Activated effector memory CD4-positive, alpha-beta T cell treated with Interleukin-2 at 50 U/mL for 16 hours (primary cell): ENCODE data around the gene MRPL33.

Experiments used
- DNase-seq: peaks from one replicate; pipeline ENCODE4 v3.0.0-alpha.2; 2020

MRPL33 gene

GRCh38 chr2:27779417-27780055 is 8.0 kb downstream of the MRPL33 start:
- DNase-seq, result no peak

DNA sequence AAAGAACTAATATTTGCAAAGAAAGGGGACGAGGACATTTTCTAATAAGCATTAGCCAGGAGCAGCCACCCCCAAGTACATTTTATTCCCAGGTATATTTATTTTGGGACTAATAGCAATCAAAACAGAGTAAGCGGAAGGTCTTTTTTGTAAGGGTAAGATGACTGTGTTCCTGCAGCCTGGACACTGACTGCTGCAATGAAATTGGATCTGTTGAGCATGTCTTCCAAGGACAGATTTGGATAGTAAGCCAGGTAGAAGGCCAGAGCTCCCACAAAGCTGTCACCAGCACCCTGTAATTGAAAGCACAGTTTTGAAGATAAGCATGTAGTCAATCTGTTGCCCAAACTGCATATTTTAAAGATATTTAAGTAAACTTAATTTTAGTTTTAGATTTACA is 10.0 kb downstream of the MRPL33 start:
- no peak for DNase-seq

- no peak for DNase-seq
These were observed 11.2 kb downstream of the MRPL33 start for GRCh38 chr2:27782701-27783100.

GRCh38 chr2:27790796-27791195 is 19.3 kb downstream of the MRPL33 start:
- no peak for DNase-seq

- no peak for DNase-seq
These were observed 21.2 kb downstream of the MRPL33 start for GRCh38 chr2:27792759-27793158.

- DNase-seq, result no peak
These were observed 23.7 kb downstream of the MRPL33 start for GRCh38 chr2:27795093-27795834.

GRCh38 chr2:27795868-27796277 is 24.4 kb downstream of the MRPL33 start:
- no peak for DNase-seq

- DNase-seq, result no peak
These were observed 25.6 kb downstream of the MRPL33 start for GRCh38 chr2:27796791-27797765.

- no peak for DNase-seq
These were observed 26.3 kb downstream of the MRPL33 start for GRCh38 chr2:27797841-27798240.

DNA sequence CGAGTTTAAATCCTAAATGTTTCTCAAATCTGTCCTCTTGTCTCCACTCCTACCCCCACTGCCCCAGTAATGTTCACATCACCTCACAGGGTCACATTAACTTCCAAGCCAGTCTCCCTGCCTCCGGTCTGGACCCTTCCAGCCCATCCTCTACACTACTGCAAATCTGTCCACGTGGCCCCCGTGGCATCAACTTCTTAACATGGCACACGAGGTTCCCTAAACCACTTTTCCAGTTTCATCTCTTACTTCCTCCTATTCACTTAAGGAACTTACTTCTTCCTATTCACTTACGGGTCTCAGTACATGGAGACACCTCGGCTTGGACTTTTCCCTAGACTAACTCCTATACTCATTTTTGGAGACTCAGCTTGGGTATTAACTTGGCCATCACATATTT is 27.0 kb downstream of the MRPL33 start:
- DNase-seq, result no peak

- DNase-seq, result no peak
These were observed 27.6 kb downstream of the MRPL33 start for GRCh38 chr2:27798948-27799645.

GRCh38 chr2:27799646-27800010 is 28.1 kb downstream of the MRPL33 start:
- DNase-seq, result no peak

GRCh38 chr2:27800856-27801255 is 29.3 kb downstream of the MRPL33 start:
- DNase-seq, result no peak

DNA sequence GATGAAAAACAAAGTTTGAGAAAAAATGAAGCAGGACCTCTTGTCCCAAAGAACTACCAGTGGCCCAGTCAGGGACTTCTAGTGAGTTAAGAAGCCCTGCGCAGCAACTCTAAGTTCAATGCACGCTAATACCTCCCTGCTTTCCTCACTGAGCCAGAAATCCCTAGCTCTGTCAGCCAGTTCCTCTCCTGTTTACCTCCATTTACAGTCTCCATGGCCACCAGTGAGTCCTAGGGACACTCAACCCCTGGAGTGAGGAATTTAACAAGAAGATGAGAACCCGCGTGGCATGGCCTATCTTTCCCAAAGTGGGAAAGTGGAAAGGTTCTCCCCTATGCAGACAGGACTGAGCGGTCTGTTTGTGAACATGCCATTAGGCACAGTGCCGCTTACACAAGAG is 31.0 kb downstream of the MRPL33 start:
- no peak for DNase-seq

DNA sequence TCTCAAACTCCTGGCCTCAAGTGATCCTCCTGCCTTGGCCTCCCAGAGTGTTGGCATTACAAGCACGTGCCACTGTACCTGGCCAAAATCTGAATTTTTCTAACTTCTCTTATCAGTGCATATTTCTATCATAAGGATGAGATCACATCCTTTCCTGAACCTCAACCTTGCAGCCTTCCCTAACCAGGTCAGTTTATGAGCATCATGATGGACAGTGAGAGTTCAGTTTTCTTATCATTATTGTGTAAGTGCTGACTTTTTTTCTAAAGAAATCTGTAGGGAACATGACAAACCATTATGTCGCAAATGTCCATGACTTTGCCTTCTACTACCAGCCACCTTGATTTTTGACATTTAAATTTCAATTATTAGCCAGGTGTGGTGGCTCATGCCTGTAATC is 31.5 kb downstream of the MRPL33 start:
- no peak for DNase-seq

GRCh38 chr2:27804146-27804545 is 32.6 kb downstream of the MRPL33 start:
- no peak for DNase-seq

DNA sequence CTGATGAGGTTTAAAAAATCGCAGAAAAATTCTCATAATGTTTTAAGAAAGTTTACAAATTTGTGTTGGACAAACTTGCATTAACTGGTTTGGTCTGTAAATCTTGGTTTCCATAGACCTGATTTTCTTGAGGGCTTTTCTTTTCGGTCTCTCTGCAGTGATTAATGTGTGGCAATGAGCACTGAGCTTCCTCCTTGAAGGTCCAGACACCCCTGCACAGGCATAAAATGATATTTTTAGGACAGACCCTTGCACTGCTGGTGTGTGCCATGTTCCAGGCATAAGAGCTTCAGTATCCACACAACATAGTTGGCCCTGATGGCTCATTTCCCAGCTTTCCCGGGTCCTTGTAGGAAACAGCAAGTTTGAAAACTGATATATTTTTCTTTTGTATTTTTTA is 33.7 kb downstream of the MRPL33 start:
- DNase-seq, result no peak

GRCh38 chr2:27806311-27807059 is 35.0 kb downstream of the MRPL33 start:
- DNase-seq, result no peak

DNA sequence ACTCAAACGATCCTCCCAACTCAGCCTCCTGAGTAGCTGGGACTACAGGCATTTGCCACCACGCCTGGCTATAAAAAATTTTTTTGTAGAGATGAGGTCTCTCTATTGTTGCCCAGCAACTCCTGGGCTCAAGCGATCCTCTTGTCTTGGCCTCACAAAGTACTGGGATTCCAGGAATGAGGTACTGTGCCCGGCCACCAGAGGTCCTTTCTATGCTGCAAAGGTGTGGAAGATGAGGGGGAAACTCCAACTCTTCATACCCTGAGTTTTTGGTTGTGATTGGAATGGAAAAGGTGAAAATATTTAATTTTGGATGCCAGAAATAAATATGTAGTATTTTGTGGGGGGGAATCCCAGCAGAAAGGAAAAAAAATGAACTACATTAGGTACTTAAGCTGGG is 36.0 kb downstream of the MRPL33 start:
- DNase-seq, result no peak

DNA sequence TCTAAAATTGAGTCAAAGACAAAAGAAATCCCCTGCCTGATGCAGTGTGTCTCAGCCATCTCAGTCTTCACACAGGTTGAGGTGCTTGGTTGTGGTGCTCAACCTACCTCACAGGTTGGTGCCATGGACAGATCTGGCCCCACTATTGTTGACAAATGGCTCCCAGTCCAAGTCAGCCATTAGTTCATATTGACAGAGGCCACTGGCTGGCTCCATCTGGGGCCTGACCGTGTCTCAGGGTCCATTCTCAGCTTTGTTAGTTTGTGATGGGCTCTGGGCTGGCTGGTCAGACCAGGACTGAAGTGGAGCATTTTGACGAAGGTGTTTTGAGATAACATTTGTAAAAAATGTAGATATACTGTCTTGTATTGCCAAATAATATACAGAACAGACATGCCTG is 36.9 kb downstream of the MRPL33 start:
- no peak for DNase-seq

DNA sequence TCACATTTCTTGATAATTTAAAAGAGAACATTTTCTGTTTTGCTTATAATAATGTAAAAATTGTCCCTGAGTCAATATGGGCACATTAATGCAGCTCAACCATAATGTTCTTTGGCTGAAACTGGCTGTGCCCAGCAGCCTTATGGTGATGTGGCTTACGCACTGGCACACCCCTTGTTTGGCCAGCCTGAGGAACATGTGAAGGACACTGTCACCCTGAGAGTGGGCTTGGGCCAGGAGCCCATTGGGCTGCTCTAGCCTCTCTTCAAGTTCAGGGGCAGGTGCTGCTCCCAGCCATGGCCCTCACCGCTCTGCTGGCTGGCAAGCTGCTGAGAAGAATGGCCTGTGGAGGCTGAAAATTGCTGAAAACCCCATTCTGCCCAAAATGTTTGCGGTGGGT is 37.5 kb downstream of the MRPL33 start:
- no peak for DNase-seq

DNA sequence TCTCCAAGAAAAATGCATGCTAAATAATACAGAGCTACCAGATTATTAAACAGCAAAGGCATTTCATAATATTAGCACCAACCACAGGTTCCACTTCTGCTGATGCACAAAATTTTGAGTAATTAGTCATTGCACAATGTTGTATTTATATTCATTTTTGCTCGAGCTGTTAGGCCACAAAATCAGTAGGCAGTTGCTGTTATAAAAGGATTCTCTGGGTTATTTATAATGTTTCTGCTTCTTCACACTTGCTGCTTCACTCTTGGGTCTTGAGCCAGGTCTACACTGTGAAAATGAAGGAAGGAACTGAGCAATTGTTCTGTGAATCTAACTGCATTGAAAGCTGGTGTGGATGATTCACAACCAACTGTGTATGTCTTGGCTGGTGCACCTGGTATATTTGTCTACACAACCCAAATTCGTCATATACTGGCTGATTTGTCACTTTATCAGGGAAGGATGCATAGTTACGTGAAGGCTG is 38.3 kb downstream of the MRPL33 start:
- DNase-seq, result no peak
